ENCODE measurements around the gene SLITRK2.

The SLITRK2 gene

DNA sequence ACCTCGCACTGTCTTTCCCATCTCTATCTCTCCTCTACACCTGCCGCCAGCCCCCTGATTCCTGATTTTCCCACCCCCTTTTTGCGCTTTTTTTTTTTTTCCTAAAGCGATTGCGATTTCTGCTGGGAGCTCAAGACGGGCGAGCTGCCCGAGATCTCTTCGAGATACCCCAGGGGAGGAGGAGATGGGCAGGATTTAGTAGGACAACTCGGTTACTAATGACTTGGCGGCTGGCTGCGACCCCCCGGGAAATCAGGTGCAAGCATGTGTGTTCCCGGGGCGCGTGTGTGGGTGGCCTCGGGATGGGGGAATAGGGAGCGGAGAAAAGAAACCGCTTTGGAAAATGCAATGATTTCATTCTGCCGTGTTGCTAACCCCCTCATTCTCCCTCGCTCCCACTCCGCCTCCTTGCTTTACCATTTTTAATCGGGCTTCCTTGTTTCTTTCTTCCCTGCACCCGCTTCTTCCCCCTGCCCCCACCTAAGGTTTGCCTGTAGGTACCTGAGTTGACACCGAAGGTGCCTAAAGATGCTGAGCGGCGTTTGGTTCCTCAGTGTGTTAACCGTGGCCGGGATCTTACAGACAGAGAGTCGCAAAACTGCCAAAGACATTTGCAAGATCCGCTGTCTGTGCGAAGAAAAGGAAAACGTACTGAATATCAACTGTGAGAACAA lies 4.4 kb downstream of the SLITRK2 start:
- Histone ChIP-seq H3K27ac (ENCODE audit: extremely low read depth, low read depth, low read length) (no peak overlapping the region), H3K4me1 (ENCODE audit: control insufficient read depth, insufficient read depth, low read length) (no peaks in the 10 kb centered on the region), H3K36me3 (ENCODE audit: control insufficient read depth in 2 of 2, insufficient read depth in 1 of 2, low read length in 2 of 2) (no peaks in the 10 kb centered on the region), H3K4me3 (ENCODE audit: low read depth, low read length) (no peak overlapping the region), H3K9me3 (ENCODE audit: control insufficient read depth, insufficient read depth, low read depth, low read length) (no peaks in the 10 kb centered on the region)
- TF ChIP-seq ZNF639 (tag by site-specific recombination; IDR thresholded peaks at IDR 0.05) (no peak), KLF9 (tag by site-specific recombination; IDR thresholded peaks at IDR 0.05; ENCODE audit: low read depth) (no peak), ZNF266 (tag by site-specific recombination; IDR thresholded peaks at IDR 0.05; ENCODE audit: low read depth) (no peak), ZNF571 (tag by site-specific recombination; IDR thresholded peaks at IDR 0.05) (no peak), YY1 (tag by site-specific recombination; IDR thresholded peaks at IDR 0.05) (no peak), ZNF280C (tag by site-specific recombination; IDR thresholded peaks at IDR 0.05) (no peak), ZNF514 (tag by site-specific recombination; IDR thresholded peaks at IDR 0.05) (no peak), ZNF169 (tag by site-specific recombination; IDR thresholded peaks at IDR 0.05) (no peak), KLF17 (tag by site-specific recombination; IDR thresholded peaks at IDR 0.05) (no peak), ZNF292 (tag by site-specific recombination; IDR thresholded peaks at IDR 0.05; ENCODE audit: borderline replicate concordance, low read depth) (no peak), ZNF362 (tag by site-specific recombination; IDR thresholded peaks at IDR 0.05) (no peak), ZNF747 (tag by site-specific recombination; IDR thresholded peaks at IDR 0.05) (no peak), ZNF121 (tag by site-specific recombination; IDR thresholded peaks at IDR 0.05) (no peak), ZNF701 (tag by site-specific recombination; IDR thresholded peaks at IDR 0.05) (no peak), ZNF510 (tag by site-specific recombination; IDR thresholded peaks at IDR 0.05; ENCODE audit: insufficient replicate concordance) (no peak), ZNF114 (tag by site-specific recombination; IDR thresholded peaks at IDR 0.05) (no peak), TRIM28 (IDR thresholded peaks at IDR 0.05; ENCODE audit: borderline replicate concordance, low read length) (no peak), ZNF561 (tag by site-specific recombination; IDR thresholded peaks at IDR 0.05; ENCODE audit: borderline replicate concordance) (no peak), GLIS1 (tag by site-specific recombination; IDR thresholded peaks at IDR 0.05) (no peak)
- ChIA-PET CTCF (interaction anchor here (0.6 to 0.7 kb wide), 2 partner anchors 10 to 1894 kb away, joined by 3 to 4 read pairs; no protein-coding TSS in a partner anchor), POLR2A (no interaction called here)

DNA sequence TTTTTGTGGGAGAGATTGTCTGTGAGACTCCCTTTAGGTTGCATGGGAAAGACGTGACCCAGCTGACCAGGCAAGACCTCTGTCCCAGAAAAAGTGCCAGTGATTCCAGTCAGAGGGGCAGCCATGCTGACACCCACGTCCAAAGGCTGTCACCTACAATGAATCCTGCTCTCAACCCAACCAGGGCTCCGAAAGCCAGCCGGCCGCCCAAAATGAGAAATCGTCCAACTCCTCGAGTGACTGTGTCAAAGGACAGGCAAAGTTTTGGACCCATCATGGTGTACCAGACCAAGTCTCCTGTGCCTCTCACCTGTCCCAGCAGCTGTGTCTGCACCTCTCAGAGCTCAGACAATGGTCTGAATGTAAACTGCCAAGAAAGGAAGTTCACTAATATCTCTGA lies 5.5 kb downstream of the SLITRK2 start:
- H3K27ac ChIP-seq (ENCODE audit: extremely low read depth, low read depth, low read length), result no peak overlapping the region
- no peaks in the 10 kb centered on the region for H3K4me1 ChIP-seq (ENCODE audit: control insufficient read depth, insufficient read depth, low read length)
- H3K4me3 ChIP-seq (ENCODE audit: low read depth, low read length), result no peak overlapping the region
- no peaks in the 10 kb centered on the region for H3K36me3 ChIP-seq (ENCODE audit: control insufficient read depth in 2 of 2, insufficient read depth in 1 of 2, low read length in 2 of 2)
- no peaks in the 10 kb centered on the region for H3K9me3 ChIP-seq (ENCODE audit: control insufficient read depth, insufficient read depth, low read depth, low read length)
- CTCF ChIA-PET, result interaction anchor here (0.7 kb wide), 1 partner anchor 263 kb away, joined by 3 read pairs; no protein-coding TSS in a partner anchor
- POLR2A ChIA-PET, result no interaction called here
- TF ChIP-seq FEZF1 (tag by site-specific recombination; IDR thresholded peaks at IDR 0.05), result no peak
- TF ChIP-seq ZNF221 (tag by site-specific recombination; IDR thresholded peaks at IDR 0.05; ENCODE audit: borderline replicate concordance), result no peak
- TF ChIP-seq ZNF354C (tag by site-specific recombination; IDR thresholded peaks at IDR 0.05; ENCODE audit: borderline replicate concordance, low read depth), result no peak
- TF ChIP-seq ZNF747 (tag by site-specific recombination; IDR thresholded peaks at IDR 0.05), result no peak
- TF ChIP-seq ZNF214 (tag by site-specific recombination; IDR thresholded peaks at IDR 0.05; ENCODE audit: borderline replicate concordance), result no peak
- TF ChIP-seq ZNF629 (tag by site-specific recombination; IDR thresholded peaks at IDR 0.05), result no peak
- no peak for TF ChIP-seq ZNF274 (IDR thresholded peaks at IDR 0.05; ENCODE audit: low read length)
- no peak for TF ChIP-seq ZNF274 (tag by site-specific recombination; IDR thresholded peaks at IDR 0.05; ENCODE audit: borderline replicate concordance)
- TF ChIP-seq ZBTB44 (tag by site-specific recombination; IDR thresholded peaks at IDR 0.05), result no peak
